Measurements from ENCODE around the gene EEIG1. TPM values are rescaled to one million over a fixed set of nuclear protein-coding genes. Genes with fewer than 3 reads are reported as not detected.
A peak's percentile ranks its signal among the peaks of the same experiment; 100 is the strongest.

Gene EEIG1
- total and polyA plus RNA-seq, 2 of the 4 experiments (the other 2 are of a cell fraction), result 1.1 to 23.2 TPM

DNA sequence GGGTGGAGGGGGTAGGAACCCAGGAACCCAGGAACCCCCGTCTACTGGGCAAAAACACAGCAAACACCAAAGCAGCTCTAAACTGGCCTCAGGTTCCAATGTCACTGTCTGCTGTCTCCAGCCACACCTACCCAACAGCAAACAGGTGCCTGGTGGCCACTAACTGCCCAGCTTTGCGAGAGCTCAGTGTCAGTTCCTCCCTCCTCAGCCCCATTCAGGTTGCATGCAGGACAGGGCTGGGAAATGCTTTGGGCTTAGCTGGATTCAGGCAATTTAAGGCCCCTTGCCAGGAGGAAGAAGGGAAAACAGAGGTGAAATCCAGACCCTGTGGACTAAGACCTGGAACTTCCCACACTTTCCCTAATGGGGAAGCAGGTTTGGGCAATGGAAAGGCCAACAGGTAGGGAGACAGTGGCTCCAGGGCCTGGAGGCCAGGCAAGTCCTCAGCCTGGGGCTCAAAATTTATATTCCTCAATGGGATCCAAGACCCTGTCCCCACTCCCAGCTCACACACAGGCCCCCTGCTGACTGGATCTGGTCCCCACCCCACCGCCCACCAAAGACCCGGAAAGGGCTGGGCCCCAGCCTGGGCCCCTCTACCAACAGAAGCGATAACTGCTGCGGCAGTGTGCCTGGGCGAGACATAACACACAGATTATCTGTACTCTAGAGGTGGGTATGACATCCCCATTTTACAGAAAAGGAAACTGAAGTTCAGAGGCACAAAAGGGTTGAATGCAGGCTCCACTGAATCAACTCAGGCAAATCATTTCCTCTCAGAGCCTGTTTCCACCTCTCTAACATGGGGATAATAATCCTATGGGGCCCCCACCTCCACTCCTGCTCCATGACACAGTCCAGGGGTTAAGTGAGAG lies 3.5 kb downstream of the EEIG1 start:
- H3K36me3 ChIP-seq (ENCODE audit: control insufficient read depth, insufficient read depth, low read length), result no peaks in the 10 kb centered on the region
- WGBS, 2 experiments (ENCODE audit: extremely low coverage in 2 of 2, insufficient read length in 1 of 2), result no CpG with 5 or more reads among the region's 7 CpGs
- H2BK120ac ChIP-seq (ENCODE audit: low read depth, low read length), result no peak overlapping the region
- peaks cover 11% of the 10 kb centered on the region; the same call in 1 of the 2 replicates for H3K9me1 ChIP-seq (ENCODE audit: insufficient read depth, low read length)
- H3K4ac ChIP-seq (ENCODE audit: low read depth, low read length), result peak overlapping the region; percentile 29; the same call in 1 of the 2 replicates
- BruUV-seq (replicated peaks), result no TSS peak
- peaks cover 36% of the 10 kb centered on the region for H3K4me1 ChIP-seq (ENCODE audit: control insufficient read depth, insufficient read depth, low read length)
- no peak overlapping the region for H3K56ac ChIP-seq (ENCODE audit: extremely low read depth, insufficient read depth, low read length)
- H2BK5ac ChIP-seq (ENCODE audit: low read depth, low read length, poor library complexity, severe bottlenecking), result no peak overlapping the region
- peak overlapping the region; percentile 23; the same call in 1 of the 2 replicates for H3K23ac ChIP-seq (ENCODE audit: low read depth, low read length)
- no peak overlapping the region for H4K5ac ChIP-seq (ENCODE audit: low read depth, low read length)
- peaks cover 76% of the 10 kb centered on the region for H4K20me1 ChIP-seq (ENCODE audit: insufficient read depth, low read length)
- H3K14ac ChIP-seq (replicated peaks; ENCODE audit: low read depth, low read length), result peak overlapping the region; percentile 24; the same call in 1 of the 2 replicates
- H2AK9ac ChIP-seq (replicated peaks; ENCODE audit: low read depth, low read length, poor library complexity), result peak overlapping the region; percentile 77
- no peak overlapping the region; the same call in 1 of the 2 replicates for H3K4me3 ChIP-seq (ENCODE audit: insufficient read depth, low read depth, low read length)
- peak overlapping the region; percentile 71 for H3K4me2 ChIP-seq (ENCODE audit: low read depth, low read length)
- CTCF ChIA-PET, result interaction anchor here (0.6 to 2.2 kb wide), 3 partner anchors 11 to 58 kb away, joined by 3 to 8 read pairs (median 4); no protein-coding TSS in a partner anchor
- no peaks in the 10 kb centered on the region for H3K9me3 ChIP-seq (ENCODE audit: control insufficient read depth, insufficient read depth, low read length)
- H2AK5ac ChIP-seq (ENCODE audit: low read depth, low read length), result peak overlapping the region; percentile 17; the same call in 1 of the 2 replicates
- DNase-seq (no peak), ATAC-seq (ENCODE audit: low read depth) (no peak)
- H3K9ac ChIP-seq (ENCODE audit: low read depth, low read length), result no peak overlapping the region
- no peak overlapping the region for H4K8ac ChIP-seq (ENCODE audit: low read depth in 2 of 2, low read length in 2 of 2)
- intact Hi-C loops (cut with micrococcal nuclease) (no loop called here), dilution Hi-C loops (cut with HindIII; ENCODE audit: low sequenced_read_pairs, unreplicated experiment) (no loop called here), in situ Hi-C loops (cut with MboI; ENCODE audit: low sequenced_read_pairs) (no loop called here)
- H3K27ac ChIP-seq (ENCODE audit: insufficient read depth, low read length), result no peak overlapping the region
- H2AFZ ChIP-seq (replicated peaks; ENCODE audit: low read length, poor library complexity), result peak overlapping the region; percentile 9
- H3K79me1 ChIP-seq (ENCODE audit: low read depth in 1 of 2, low read length in 2 of 2), result peaks cover 24 to 80% of the 10 kb centered on the region in 2 experiments
- POLR2A ChIA-PET (ENCODE audit: unreplicated experiment), result interaction anchor here (0.9 kb wide), 1 partner anchor 123 kb away, joined by 3 read pairs; no protein-coding TSS in a partner anchor
- no peak overlapping the region for H3K18ac ChIP-seq (ENCODE audit: low read depth, low read length)
- H3K27me3 ChIP-seq (ENCODE audit: control insufficient read depth, insufficient read depth, low read length), result no peaks in the 10 kb centered on the region
- no peak overlapping the region for H2BK20ac ChIP-seq (ENCODE audit: low read depth, low read length)
- TF ChIP-seq RFX5 (IDR thresholded peaks at IDR 0.05; ENCODE audit: low read depth, low read length), result no peak
- TF ChIP-seq SMC3 (IDR thresholded peaks at IDR 0.05; ENCODE audit: low read depth, low read length), result no peak
- no peak for TF ChIP-seq MAFK (IDR thresholded peaks at IDR 0.05; ENCODE audit: low read depth, low read length)
- no peak for TF ChIP-seq RCOR1 (IDR thresholded peaks at IDR 0.05; ENCODE audit: insufficient replicate concordance, low read length)
- TF ChIP-seq, protein P1, sequence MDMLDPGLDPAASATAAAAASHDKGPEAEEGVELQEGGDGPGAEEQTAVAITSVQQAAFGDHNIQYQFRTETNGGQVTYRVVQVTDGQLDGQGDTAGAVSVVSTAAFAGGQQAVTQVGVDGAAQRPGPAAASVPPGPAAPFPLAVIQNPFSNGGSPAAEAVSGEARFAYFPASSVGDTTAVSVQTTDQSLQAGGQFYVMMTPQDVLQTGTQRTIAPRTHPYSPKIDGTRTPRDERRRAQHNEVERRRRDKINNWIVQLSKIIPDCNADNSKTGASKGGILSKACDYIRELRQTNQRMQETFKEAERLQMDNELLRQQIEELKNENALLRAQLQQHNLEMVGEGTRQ (IDR thresholded peaks at IDR 0.05; ENCODE audit: low read depth, low read length), result no peak
- no peak for TF ChIP-seq NFE2L2 (IDR thresholded peaks at IDR 0.05; ENCODE audit: low read depth, low read length)
- no peak for TF ChIP-seq CEBPB (IDR thresholded peaks at IDR 0.05; ENCODE audit: low read depth, low read length)
- no peak for TF ChIP-seq RAD21 (IDR thresholded peaks at IDR 0.05; ENCODE audit: low read length)
- no peak for TF ChIP-seq MAZ (IDR thresholded peaks at IDR 0.05; ENCODE audit: borderline replicate concordance, low read depth, low read length)
- TF ChIP-seq CHD1 (IDR thresholded peaks at IDR 0.05; ENCODE audit: low read depth, low read length), result no peak
- H2BK15ac ChIP-seq (ENCODE audit: low read depth, low read length), result no peak overlapping the region
- H4K91ac ChIP-seq (ENCODE audit: insufficient read depth, low read depth, low read length), result peak overlapping the region; percentile 27; the same call in 1 of the 2 replicates
